Psoas muscle (tissue), 8 donors: Measurements from ENCODE around the gene SYT7. TPM values are rescaled to one million over a fixed set of nuclear protein-coding genes. Genes with fewer than 3 reads are reported as not detected.

Experiments
- ATAC-seq, 4 donors: fragments of 200-7000 bp; cut with Tn5 transposase; one replicate each; pipeline ENCODE4 v1.9.1; 2020; ENCODE audit warnings: moderate library complexity in 3 of 4, mild to moderate bottlenecking in 2 of 4
- DNase-seq, 2 donors: peaks; one replicate each; pipeline ENCODE4 v3.0.0-alpha.2; 2020
- H3K27ac ChIP-seq: fragments of 200-600 bp; one replicate; pipeline ENCODE4 v1.8.0; 2022
- H3K27me3 ChIP-seq, 3 donors: fragments of 200-600 bp in 1 of 3; one replicate each; pipeline versions ENCODE4 v1.6.1 to v1.8.0; 2013 to 2022; ENCODE audit warnings: low read length in 2 of 3, mild to moderate bottlenecking in 2 of 3, moderate library complexity in 1 of 3; ENCODE audit not compliant: insufficient read depth in 3 of 3
- H3K36me3 ChIP-seq, 2 donors: fragments of 200-600 bp in 1 of 2; one replicate each; pipeline versions ENCODE4 v1.6.1 to v1.8.0; 2013 to 2022; ENCODE audit warnings: low read depth in 1 of 2, mild to moderate bottlenecking in 1 of 2, moderate library complexity in 1 of 2; ENCODE audit not compliant: insufficient read depth in 1 of 2
- H3K4me1 ChIP-seq: fragments of 200-600 bp; one replicate; pipeline ENCODE4 v1.8.0; 2022
- H3K4me3 ChIP-seq: fragments of 200-600 bp; one replicate; pipeline ENCODE4 v1.8.0; 2022; ENCODE audit warnings: mild to moderate bottlenecking
- H3K9me3 ChIP-seq: fragments of 200-600 bp; one replicate; pipeline ENCODE4 v1.8.0; 2022
- CTCF ChIP-seq: fragments of 200-600 bp; IDR thresholded peaks from one replicate; pipeline ENCODE4 v1.8.0; 2022; ENCODE audit warnings: antibody characterized with exemption
- WGBS, 3 donors: extraction: QIAGEN DNeasy Blood & Tissue Kit; methylation state at CpG; one replicate each; pipeline versions ENCODE4 v1.1.6 to v1.1.7; 2013; 5-methylcytosine and 5-hydroxymethylcytosine counted together
- intact Hi-C, 2 donors: fragments of 100-400 bp; cut with DNase I; formaldehyde crosslinking; loops; one replicate each; pipeline versions ENCODE4 v1.11.0 to v1.14.2; 2022
- polyA plus RNA-seq, 3 donors: library from polyadenylated mRNA; stranded (reverse); fragments of 200-250 nt; gene quantifications; one replicate each; pipeline ENCODE4 v1.2.3, GENCODE V29; 2013
- total RNA-seq, 4 donors: library from RNA; stranded (reverse); fragmentation: NEBNext Ultra II Directional in 2 of 4; extraction: Animal tissue kit (Norgen Biotek cat#: 25700) in 2 of 4; gene quantifications; one replicate each; pipeline versions ENCODE4 v1.2.1 to v1.2.4, GENCODE V29; 2021 to 2023
- donor health status: healthy with polysubstance abuse.
- donor health status: DM: no; HTN: no; CAD: no; lungs with moderate emphysema.
- donor health status: Bipolar disorder and iron deficiency.
- donor health status: healthy.
- donor health status: DM: yes; HTN: yes; CAD: no.
- donor health status: DM: no; HTN: no; CAD: no.
- donor health status: DM: no; HTN: no; CAD: no.
- donor health status: DM: yes; HTN: yes; CAD: no.

The SYT7 gene
- total and polyA plus RNA-seq, 7 donors: 0.96 to 3.5 (median 2.1) TPM

- WGBS, 3 donors: 4 to 7% (median 6%) methylated on average over 23 to 30 of the region's 30 CpGs
- intact Hi-C loops: no loop called here
- Histone ChIP-seq H3K36me3 (no peaks in the 10 kb centered on the region), H3K27me3 (peaks cover 0 to 4% (median 0%) of the 10 kb centered on the region in 3 donors), H3K4me1 (peaks cover 7% of the 10 kb centered on the region), H3K27ac (peak overlapping the region; percentile 33), H3K9me3 (no peaks in the 10 kb centered on the region), H3K4me3 (peak overlapping the region; percentile 72)
- peak; percentile 62 to 71 for DNase-seq
- peak; percentile 24 for TF ChIP-seq CTCF
- ATAC-seq: peak; percentile 59 to 82 (median 68)
These were observed 7.3 kb upstream of the SYT7 start for GRCh38 chr11:61587951-61588727.

GRCh38 chr11:61587541-61587941, 6.7 kb upstream of the SYT7 start:
- Histone ChIP-seq H3K27ac (peak overlapping the region; percentile 33), H3K9me3 (no peaks in the 10 kb centered on the region), H3K27me3 (peaks cover 0 to 4% (median 0%) of the 10 kb centered on the region in 3 donors), H3K36me3 (no peaks in the 10 kb centered on the region), H3K4me3 (peak overlapping the region; percentile 72), H3K4me1 (peaks cover 7% of the 10 kb centered on the region)
- TF ChIP-seq CTCF: no peak
- whole genome bisulfite sequencing, 3 donors: 0 to 2% (median 1%) methylated on average over 28 to 41 of the region's 41 CpGs
- intact Hi-C loops: no loop called here
- ATAC-seq (peak; percentile 53 to 77 (median 64)), DNase-seq (peak; percentile 67 to 72)

GRCh38 chr11:61586792-61587430, 6.0 kb upstream of the SYT7 start:
- Histone ChIP-seq H3K27me3 (peaks cover 0 to 1% (median 0%) of the 10 kb centered on the region in 3 donors), H3K4me3 (peak overlapping the region; percentile 72), H3K9me3 (no peaks in the 10 kb centered on the region), H3K4me1 (peaks cover 7% of the 10 kb centered on the region), H3K27ac (no peak overlapping the region), H3K36me3 (no peaks in the 10 kb centered on the region)
- ATAC-seq (peak in 1 of 4 donors; percentile 3), DNase-seq (no peak)
- intact Hi-C loops: no loop called here
- WGBS, 3 donors: 64 to 68% (median 67%) methylated on average over 13 of the region's 13 CpGs
- TF ChIP-seq CTCF: no peak

- Histone ChIP-seq H3K36me3 (no peaks in the 10 kb centered on the region), H3K27ac (no peak overlapping the region), H3K4me1 (peaks cover 7% of the 10 kb centered on the region), H3K9me3 (no peaks in the 10 kb centered on the region), H3K27me3 (peaks cover 0 to 1% (median 0%) of the 10 kb centered on the region in 3 donors), H3K4me3 (no peak overlapping the region)
- ATAC-seq: no peak
- intact Hi-C loops: no loop called here
- WGBS, 3 donors: 56 to 64% (median 57%) methylated on average over 3 of the region's 3 CpGs
- DNase-seq: no peak
- TF ChIP-seq CTCF: no peak
These were observed 4.2 kb upstream of the SYT7 start for GRCh38 chr11:61585115-61585514.
